ENCODE data around the gene PTPRJ.
"Not testable (repeated sequence)": the region's sequence is repeated elsewhere in the genome, so short reads cannot be mapped to it uniquely, and the experiment has no call there.

Gene PTPRJ

DNA sequence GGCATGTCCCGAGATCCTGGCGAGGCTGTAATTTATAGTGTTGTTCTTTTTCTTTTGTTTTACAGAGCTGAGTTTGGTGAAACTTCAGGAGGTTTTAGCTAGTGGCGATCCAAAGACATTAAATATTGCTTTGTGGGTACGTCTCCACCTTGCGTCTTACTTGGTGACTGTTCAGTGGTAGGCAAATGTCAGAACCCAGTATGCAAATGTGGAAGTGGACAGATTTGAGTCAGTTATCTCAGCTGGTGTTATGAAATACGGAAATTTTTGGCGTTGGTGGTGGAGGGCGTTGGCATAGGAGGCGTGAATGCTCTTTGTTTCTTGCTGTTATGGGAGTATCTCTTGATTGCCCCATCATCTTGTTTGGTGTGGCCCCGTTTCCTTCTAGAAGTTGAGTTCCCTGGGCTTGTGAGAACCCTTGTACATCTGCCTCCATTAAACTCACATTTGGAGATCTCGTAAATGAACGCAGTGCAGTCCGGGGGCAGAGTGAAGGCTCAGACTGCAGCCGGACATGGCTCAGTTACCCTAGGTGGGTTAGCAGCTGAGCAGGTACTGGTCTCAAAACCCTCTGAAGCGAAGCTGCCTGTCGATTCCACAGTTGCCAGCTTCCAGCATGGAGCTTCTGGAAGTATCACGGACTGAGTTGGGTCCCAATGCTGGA, 39.9 kb downstream of the PTPRJ start:
- DNase-seq: peak; percentile 87

DNA sequence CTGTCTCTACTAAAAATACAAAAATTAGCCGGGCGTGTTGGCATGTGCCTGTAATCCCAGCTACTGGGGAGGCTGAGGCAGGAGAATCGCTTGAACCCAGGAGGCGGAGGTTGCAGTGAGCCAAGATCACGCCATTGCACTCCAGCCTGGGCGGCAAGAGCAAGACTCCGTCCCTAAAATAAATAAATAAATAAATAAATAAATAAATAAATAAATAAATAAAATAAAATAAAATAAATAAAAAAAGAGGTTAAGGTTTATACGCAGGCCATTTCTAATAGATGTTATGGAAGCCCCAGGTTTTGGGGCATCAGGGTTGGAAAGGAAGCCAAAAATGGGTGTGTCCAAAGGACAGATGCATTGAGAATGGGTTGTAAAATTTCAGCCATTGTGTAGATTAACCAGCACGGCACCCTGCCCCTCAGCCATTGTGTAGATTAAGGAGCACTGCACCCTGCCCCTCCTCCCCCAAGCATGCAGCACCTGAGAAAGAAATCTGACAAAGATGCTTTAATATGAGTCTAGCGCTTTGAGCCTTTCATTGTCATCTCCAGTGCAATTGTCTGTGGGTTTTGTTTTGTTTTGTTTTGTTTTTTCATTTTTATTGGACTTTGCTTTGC, 41.0 kb downstream of the PTPRJ start:
- not testable (repeated sequence) for DNase-seq

DNA sequence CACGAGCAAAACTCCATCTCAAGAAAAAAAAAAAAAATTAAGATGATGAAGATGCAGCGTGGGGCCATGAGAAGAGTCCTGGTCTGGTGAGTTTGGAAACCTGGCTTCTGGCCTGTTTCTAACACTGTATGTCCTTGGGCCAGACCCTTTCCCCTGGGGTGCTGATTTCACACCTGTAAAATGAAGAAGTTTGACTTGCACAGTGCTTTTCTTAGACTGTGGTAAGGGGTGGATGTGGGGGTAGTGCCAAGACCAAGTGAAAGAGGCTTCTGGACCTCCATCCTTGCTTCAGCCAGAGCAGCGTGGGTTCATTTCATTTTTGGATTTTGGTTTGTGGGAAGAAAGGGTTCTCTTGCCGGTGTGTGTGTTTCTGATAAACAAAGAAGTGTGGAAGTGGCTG, 42.1 kb downstream of the PTPRJ start:
- no peak for DNase-seq

DNA sequence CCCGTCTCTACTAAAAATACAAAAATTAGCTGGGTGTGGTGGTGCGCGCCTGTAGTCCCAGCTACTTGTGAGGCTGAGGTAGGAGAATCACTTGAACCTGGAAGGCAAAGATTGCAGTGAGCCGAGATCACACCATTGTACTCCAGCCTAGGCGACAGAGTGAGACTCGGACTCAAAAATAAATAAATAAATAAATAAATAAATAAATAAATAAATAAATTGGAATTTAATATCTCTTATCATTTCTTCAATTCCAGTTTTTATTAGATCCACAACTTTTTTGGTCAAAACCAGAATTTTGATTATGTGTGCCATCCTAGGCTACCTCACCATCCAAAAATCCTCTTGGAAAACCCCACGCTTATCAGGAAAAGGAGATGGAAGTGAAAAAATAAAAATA, 43.2 kb downstream of the PTPRJ start:
- DNase-seq: not testable (repeated sequence)

DNA sequence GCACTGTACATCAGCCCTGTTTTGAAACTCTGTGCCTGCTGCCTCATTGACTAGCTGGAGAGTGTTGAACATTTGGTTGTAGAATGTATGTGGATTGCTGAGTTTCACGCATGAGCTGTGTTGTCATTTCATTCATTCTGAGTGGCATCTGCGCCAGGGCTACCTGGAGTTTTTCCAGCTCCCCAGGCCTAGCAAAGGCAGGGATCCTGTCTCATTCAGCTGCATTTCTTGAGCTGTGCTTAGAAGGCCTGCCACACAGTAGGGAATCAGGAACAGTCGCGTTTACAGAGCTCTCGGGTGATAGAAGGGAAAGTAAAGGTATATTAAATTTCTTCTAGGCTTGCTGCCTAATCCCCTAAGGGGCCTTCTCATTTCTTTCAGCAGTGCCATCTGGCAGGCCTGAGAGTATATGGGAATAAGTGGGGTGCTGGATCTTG, 44.3 kb downstream of the PTPRJ start:
- DNase-seq: no peak

DNA sequence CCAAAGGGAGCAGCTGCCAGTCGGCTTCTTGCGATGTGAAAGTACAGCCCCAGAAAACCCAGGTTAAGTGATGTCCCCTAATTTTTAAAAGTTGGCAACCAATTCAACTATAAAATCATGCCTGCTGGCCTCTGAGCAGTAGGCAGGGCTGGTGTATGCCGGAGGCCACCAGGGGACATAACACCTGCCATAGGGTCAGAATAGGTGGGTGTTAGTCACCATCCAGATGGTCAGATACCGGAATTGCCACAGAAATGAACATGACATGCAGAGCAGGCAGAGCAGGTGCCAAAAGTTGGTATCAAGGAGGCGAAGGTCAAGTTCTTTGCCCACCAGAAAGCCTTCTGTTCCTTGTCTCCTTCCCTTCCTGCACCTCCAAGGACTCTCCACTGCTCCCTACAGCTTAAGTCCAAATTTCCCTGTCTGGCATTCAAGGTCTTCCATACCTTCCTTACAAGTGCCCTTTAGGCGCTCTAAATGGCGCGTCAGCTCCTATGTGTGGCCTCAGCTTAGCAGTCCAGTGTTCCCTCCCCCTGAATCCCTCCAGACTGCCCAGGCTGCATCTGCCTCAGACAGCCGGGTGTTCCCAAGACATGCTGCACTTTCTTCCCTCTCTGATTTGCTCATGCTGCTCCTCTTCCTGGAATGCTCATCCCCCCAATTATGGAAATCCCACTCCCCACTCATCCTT, 45.1 kb downstream of the PTPRJ start:
- DNase-seq: no peak

DNA sequence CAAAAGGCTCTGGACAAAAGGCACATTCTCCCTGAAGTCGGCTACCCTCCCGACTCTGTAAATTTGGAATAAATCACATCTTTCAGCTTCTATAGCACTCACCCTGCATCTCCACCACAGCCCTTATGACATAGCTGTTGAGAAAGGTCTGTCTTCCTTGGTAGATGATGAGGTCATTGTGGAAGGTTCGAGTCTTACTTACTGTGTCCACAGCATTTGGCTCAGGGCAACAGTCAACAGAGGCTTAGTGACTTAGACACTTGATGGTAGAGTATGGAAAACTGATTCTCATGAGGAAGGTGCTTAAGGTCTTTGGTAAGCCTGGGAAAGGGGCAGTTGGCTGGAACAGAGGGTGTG, 45.6 kb downstream of the PTPRJ start:
- DNase-seq: no peak

DNA sequence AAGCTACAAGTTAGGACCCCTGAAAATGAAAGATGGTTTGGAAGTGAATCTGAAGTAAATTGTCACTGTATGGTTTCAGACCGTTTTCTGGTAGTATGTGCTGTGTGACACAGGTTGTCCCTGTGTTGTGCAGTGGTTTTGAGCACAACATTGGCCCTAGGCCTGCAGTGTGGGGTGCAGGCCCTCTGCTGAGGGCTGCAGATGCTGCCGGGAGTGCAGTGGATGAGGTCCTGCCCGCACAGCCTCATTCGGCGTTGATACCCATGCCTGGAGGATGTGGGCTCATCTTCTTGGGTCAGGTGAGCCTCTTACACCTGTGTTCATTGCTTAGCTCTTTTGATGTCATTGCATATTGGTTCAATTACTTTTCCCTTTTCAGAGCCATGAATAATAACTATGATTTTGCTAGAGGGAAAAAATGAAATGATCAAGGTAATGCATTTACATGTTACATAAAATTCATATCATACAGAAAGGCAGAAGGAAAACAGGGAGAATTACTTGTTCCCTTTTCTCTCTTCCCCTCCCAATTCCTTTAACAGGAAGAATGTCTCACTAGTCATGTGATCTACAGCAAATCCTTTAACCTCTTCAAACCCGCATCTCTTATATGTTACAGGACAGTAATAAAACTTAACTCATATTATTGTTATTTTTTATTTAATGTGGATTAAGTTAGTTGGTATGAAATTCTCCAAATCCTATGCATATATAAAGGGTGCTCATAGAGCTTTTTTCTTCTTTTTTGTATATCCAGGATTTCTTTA, 48.7 kb downstream of the PTPRJ start:
- no peak for DNase-seq

DNA sequence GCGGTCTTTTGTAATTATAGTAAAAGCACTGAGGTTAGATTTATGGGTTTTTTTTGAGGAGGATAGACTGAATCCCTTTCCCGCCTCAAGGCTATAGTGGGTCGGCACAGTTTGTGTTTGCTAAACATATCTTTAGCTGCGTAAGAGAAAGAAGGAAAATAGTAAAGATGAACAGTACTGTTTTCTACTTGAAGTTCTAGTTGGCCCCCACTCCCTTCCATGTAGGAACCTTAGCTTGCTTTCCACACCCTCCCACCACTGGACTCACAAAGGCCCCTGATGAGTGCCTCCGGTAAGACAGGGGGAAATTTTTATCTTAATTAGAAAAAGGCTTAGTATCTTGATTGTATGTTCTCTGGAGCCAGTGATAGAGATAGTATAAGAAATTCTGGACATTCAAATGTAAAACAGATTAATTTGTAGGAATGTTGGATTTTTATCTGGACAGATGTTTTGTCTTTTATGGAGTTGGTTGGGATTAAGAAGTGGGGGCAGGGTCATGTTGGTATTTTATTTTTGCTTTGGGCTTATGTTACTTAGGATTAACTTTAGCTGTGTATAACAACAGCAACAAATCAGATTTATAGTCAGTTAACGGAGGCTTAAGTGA, 49.4 kb downstream of the PTPRJ start:
- DNase-seq: no peak

DNA sequence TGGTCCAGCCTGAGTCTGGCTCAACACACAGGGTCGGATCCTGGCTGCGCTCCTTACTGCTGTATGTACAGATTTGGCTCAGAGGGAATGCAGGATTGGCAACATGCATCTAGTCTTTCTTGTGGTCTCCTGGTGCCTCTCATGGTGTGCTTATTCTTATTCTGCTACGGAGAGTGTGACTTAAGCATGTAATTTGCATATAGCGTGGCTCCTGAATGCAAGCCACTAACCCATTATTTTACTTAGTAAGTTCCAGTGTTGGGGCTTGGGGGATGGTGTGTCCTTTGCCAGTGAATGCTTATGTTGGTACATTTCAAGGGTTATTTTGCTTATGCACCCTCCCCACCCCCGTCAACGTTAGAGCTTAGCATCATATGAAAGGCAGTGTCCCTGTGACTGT, 51.2 kb downstream of the PTPRJ start:
- DNase-seq: no peak

DNA sequence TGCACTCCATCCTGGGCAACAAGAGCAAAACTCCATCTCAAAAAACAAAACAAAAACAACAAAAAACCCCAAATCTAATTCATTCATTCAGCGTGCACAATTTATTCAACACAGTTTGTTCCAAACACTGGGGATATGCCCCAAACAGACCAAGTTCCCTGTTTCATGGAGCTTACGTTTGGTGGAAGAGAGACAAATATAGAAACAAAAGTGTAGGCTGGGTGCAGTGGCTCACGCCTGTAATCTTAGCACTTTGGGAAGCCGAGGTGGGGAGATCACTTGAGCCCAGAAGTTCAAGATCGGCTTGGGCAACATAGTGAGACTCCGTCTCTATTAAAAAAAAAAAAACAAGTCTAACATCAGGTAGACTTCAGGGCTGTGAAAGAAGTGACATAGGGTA, 52.4 kb downstream of the PTPRJ start:
- no peak for DNase-seq

DNA sequence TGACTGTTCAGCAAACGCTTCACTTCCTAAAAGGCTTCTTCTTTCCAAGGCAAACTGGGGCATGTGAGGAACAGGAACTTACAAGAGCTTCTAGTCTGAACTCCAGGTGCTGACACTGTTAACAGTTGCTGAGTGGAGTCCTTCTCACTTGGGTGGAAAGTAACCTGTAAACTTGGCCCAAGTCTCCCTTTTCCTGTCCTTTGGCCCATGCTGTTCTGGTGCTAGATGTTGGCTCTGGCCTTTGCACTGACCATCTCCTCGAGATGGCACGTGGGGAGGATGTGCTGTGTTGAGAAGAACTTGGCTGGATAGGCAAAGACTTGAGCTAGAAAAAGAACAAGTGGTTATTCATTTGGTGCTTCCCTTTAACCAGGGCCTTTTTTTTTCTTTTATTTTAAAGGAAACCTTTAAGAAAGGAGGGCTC, 53.6 kb downstream of the PTPRJ start:
- DNase-seq: peak; percentile 43

DNA sequence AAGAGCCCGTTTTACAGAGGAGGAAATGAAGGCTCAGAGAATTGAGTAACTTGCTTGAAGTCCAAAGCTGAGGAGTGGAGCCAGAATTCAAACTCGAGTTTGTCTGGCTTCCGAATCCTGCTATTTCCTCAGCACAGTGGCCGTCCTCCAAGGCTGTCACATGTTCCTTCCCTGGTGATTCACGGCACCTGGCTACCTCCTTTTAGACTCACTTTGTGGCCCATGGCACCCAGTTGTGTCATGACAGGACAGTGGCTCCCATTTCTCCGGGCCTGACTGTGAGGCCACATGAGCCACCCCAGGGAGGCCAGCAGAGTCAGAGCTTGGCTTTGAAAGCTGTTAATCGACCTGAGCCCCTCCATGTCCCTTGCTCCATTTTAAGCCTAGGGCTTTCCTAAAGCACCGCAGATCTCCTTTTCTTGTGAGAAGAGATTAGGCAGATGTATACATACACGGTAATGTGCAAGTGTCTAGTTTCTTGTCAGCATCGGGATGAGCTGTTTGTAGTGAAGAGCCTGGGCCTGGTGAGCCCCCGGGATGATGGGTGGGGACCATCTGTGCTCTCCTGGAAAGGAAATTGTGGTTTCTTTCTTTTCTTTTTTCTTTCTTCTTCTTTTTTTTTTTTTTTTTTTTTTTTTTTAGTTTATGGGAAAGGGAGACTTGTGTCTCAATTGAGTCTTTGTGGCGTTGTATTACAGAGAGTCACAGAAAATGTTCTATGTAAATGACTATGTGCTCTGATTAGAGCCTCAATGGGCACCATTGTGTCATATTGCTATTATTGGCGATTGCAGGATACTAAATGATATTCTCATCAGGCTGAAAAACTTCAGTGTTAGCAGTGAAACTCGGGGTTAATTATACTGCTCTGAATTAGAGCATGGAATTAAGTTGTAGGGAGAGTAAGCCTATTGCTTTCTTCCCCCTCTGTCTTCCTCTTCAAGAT, 54.8 kb downstream of the PTPRJ start:
- DNase-seq: no peak

DNA sequence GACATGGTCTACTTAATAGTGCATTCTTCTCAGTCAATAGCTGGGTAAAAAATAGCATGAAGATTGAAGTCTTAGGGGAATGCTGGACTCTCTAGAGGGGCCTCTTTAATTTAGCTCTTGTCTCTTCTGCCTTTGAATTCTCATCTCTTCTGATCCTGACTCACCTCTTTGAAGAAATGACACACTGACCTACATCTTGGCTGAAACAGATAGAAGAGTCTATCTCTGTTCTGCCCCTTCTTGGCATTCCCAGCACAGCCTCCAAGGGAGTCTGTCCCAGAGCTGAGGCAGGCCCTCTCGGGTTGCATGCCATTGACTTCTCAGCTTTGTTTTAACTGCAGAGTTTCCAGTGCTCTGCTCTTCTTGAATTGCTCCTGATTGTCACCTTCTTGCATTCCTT, 55.7 kb downstream of the PTPRJ start:
- DNase-seq: no peak

DNA sequence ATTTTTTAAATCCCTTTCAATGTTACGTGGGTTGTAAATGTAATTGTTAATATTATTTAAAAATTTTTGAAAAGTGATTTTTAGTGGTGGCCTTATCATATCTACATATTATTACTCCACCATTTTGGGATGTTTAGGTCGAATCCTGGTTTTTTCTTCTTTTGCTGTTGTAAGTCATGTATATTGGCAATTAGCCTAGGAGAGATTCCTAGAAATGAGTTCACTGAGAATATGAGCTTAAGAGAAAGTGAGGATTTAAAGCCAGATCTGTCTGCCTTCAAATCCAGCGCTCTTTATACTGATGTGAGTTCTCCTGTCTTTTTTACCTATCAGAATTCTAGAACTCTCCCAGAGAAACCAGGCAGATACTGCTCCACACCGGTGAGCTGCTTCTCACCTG, 56.1 kb downstream of the PTPRJ start:
- DNase-seq: no peak

DNA sequence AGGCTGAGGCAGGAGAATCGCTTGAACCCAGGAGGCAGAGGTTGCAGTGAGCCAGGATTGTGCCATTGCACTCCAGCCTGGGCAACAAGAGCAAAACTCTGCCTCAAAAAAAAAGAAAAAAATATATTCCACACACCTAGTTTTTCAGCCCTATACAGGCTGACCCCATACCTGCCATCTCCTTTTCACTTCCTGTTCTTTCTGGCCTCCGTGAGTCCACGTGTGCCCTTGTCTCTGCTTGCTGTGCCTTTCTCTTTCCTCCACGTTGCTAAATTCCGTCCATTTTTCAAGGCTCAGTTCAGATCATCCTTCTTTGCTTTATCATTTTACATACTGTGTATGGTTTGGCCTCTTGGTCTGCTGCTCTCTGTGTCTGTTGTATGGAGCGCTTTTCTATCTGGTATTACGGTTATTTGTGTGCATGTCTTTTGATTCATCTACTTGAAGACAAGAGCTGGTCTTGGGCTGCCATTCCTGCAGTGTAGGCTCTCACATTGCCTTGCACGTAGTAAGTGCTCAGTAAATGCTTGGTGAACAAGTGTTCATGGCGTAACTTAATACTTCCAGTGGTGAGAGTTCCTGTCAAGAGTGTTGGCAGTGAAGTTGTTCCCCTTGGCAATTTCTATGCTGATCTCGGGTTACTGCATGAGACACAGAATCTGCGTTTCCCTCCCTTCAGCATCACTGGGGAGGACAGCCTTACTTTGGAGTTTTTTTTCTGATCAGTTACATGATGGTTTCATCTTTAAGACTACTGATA, 57.5 kb downstream of the PTPRJ start:
- no peak for DNase-seq

DNA sequence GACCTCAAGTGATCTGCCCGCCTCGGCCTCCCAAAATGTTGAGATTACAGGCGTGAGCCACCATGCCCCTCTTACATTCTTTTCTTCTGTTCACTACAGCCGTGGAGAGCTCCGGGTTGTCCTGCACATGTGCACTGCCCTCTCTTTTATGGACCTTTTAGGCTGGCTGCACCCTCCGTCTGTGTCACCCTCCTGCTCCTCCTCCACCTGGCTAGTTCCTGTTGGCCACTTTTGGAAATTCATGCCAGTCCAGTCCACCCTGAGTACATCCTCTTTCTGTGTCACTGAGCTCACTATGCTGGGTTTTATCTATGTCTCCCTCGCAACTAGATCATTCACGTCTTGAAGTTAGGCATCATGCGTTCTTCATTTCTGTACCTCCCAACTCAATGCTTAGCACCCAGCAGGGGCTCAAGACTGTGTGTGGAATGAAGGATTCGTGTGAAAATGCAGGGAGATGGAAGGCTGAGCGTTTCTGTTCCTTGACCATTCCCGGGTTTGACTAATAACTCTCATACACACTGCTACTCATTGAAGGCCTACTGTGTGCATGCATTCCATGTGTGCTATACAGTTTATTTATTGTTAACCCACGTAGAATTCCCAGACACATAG, 60.6 kb downstream of the PTPRJ start:
- no peak for DNase-seq

DNA sequence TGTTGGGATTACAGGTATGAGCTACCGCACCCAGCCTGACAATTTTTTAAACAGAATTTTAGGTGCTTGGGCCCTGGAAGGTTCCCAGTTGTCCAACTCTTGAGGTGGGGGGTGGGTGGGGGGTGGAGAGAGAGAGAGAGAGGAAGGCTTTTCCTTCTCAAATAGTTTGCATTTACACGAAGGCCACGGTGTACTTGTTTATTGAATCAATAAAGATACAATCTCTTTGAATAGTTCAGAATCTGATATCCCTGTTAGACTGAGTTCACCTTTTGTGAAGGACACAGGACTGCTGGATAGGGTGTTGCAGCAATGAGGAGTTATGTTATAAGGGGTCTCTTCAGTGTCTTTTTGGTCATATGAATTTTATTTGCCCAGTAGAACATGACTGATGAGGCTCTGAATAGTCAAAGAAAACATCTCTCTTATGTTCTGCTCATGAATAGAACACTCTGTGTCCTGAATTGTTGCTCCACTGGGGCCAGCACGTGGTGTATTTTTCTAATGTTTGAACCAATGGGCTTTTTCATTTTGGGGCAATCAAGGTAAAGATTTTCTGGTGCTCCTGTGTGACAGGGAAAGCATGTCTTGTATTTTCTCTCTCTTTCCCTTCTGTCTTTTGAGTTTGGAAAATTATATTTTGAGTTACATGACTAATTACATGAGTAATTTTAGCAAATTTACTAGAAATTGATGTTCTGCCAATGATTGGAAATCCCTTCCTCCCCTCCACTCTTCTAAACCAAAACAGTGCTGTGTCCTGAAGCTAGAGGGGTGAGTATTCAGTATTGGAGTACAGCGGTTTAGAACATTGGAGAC, 61.7 kb downstream of the PTPRJ start:
- no peak for DNase-seq

DNA sequence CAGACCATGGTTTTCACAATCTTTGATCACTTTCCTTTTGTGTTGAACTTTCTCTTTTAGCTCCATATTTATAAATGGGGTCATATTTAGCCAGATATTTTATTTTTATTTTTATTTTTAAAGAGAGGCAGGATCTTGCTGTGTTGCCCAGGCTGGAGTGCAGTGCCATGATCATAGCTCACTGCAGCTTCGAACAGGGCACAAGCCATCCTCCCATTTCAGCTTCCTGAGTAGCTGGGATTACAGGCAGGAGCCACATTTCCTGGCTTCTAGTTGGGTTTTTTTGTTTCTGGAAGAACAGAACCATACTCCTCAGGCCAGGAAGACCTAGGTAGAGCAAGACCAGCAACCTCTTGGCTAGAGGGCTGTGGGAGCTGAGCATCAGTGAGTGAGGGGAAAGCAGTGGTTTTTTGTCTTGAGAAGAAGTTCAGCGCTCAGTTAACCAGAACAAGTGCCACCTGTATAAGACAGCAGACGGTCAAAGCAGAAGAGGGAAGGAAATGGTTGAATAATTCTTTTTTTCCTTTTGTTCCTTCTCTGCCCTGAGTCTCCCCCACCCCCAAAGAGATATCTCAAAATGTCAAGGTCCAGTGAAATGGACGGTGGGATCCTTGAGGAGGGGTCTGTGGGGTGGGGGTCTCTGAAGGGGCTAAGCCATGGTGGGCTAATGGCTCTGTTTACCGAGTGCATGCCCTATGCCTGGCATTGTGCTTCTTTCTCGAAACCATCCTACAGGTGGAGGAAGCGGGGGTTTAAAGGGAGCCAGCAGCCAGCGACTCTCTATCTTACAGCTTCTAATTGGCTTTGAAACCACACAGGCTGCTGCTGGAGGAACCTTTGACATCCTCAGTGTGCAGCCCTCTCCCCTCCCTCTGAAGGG, 63.0 kb downstream of the PTPRJ start:
- DNase-seq: no peak

Data from hematopoietic multipotent progenitor cell treated with erythropoietin and hydrocortisone succinate and interleukin-3 and kit ligand, for 6 days (in vitro differentiated cells).